G401 (cell line): Measurements from ENCODE around the gene KRTAP19-2. TPM values are rescaled to one million over a fixed set of nuclear protein-coding genes. Genes with fewer than 3 reads are reported as not detected.
"Not testable (repeated sequence)": the region's sequence is repeated elsewhere in the genome, so short reads cannot be mapped to it uniquely, and the experiment has no call there.

Experiments used
- DNase-seq: peaks from one replicate; pipeline ENCODE4 v3.0.0-alpha.2; 2015; ENCODE audit warnings: low spot score
- in situ Hi-C: cut with HindIII; loops from 2 replicates; pipeline ENCODE4 v1.10.0; 2016; ENCODE audit warnings: low sequenced_read_pairs, mixed read lengths
- total RNA-seq: library from RNA; depleted of rRNA; stranded (reverse); fragments of >200 nt; shearing (Covaris generic); gene quantifications from 2 replicates; pipeline ENCODE4 v1.2.3, GENCODE V29; 2014; rRNA removed

The KRTAP19-2 gene
- total RNA-seq, result not detected in 2 replicates

- DNase-seq, result no peak
- in situ Hi-C loops, result no loop called here
Measured at GRCh38 chr21:30487336-30487735, at the start of gene KRTAP19-2. Gene KRTAP19-2 (minus strand): TSS chr21:30487436. CDS start chr21:30487348, 88 bp downstream.

DNA sequence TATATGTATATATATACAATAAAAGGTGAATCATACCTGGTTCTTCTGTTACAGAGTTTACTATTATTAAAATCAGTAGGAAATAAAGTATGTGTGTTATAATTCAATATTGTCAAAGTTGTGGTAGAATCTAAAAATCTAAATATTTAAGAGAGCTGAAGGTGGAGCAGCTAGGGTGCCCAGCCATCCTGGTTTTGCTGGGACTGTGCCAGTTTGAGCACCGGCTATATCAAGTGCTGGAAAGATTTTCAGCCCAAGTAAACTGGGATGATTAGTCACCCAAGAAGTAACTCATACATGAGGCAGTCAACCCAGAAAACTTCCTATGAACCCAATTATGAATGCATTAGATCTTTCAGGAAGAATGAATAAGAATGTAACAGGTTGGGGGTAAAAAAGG, 31.6 kb upstream of the KRTAP19-2 start:
- in situ Hi-C loops, result no loop called here
- no peak for DNase-seq

GRCh38 chr21:30515681-30516080, 28.4 kb upstream of the KRTAP19-2 start:
- no peak for DNase-seq
- in situ Hi-C loops, result no loop called here

DNA sequence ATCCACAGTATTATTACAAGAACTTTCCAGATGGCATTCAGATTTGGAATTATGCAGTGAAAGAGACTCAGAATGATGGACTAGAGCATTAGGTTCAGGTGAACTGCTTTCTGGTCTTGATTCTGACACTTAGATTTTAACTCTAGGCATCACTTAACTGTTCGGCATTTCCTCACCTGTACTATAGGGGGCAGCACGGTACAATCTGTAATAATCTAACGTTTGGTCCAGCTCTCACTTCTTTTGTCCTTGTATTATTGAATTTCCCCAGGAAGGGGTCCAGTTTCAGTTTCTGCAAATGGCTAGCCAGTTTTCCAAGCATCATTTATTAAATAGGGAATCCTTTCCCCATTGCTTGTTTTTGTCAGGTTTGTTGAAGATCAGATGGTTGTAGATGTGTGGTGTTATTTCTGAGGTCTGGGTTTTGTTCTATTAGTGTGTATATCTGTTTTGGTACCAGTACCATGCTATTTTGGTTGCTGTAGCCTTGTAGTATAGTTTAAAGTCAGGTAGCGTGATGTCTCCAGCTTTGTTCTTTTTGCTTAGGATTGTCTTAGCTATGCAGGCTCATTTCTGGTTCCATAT, 18.5 kb upstream of the KRTAP19-2 start:
- in situ Hi-C loops, DNase-seq: not testable (repeated sequence)

DNA sequence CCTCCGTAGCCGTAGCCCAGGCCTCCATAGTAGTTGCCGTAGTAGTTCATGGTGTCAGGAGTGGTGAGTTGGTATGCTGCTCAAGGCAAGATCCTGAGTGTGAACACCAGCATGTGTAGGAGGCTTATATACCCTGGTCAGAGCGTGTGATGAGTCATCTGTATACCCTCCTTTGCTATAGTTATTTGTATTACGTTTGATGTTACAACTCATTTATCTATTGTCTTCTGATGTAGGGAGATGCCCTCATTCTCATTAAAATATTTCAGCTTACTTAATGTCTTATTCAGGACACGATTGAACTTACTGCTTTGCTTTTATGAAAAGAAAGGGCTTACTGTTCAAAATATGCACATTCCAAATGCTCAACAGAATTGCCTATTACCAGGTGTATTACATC, 14.8 kb upstream of the KRTAP19-2 start, which contains the start of gene KRTAP19-5:
KRTAP19-5 (minus strand) TSS at position 101 of the 400 bp plus-strand sequence; CDS start at position 50, 51 bp downstream.
- in situ Hi-C loops, result no loop called here
- DNase-seq, result no peak

- no peak for DNase-seq
- in situ Hi-C loops, result no loop called here
Measured at GRCh38 chr21:30497065-30497464, 9.8 kb upstream of the KRTAP19-2 start, which contains the start of gene KRTAP19-4. Gene KRTAP19-4 (minus strand): TSS chr21:30497165. CDS start chr21:30497110, 55 bp downstream.

DNA sequence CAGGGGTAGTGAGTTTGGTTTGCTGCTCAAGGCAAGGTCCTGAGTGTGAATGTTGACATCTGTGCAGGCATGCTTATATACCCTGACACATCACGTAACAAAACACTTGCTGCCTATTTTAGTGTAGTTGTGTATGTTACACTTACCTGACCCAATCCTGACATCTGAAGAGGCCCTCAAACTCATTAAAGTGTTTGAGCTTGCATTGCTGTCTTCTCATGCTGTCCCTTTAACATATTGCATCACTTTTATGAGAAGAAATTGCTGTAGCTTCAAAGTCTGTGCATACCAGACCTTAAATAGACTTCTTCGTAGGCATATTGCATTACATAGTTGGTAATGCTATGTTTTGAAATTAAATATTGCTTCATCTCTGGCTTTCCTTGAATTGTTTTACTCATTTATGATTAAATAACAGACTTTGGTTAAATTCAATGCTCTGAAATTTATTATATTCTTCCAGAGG, 4.8 kb upstream of the KRTAP19-2 start, which contains the start of gene KRTAP19-3:
KRTAP19-3 (minus strand) TSS at position 51 of the 466 bp plus-strand sequence. CDS start 56 bp downstream, outside the sequence.
- no peak for DNase-seq
- in situ Hi-C loops, result no loop called here

- in situ Hi-C loops, result no loop called here
- no peak for DNase-seq
Measured at GRCh38 chr21:30486180-30486579, 1.1 kb downstream of the KRTAP19-2 start.

- no peak for DNase-seq
- in situ Hi-C loops, result no loop called here
Measured at GRCh38 chr21:30482130-30482529, 5.1 kb downstream of the KRTAP19-2 start.

DNA sequence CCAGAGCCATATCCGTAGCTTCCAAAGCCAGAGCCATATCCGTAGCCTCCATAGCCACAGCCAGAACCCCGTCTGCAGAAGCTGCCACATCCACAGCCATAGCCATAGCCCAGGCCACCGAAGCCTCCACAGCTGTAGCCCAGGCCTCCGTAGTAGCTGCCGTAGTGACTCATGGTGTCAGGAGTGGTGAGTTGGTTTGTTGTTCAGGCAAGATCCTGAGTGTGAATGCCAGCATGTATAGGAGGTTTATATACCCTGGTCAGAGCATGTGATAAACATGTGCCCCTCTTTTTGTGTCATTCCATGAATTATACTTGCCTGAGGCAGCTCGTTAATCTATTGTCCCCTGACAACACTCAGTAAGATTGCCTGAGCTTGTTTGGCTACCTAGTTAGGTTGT, 7.1 kb downstream of the KRTAP19-2 start, which contains the start of gene KRTAP19-1:
KRTAP19-1 (minus strand) TSS at position 223 of the 400 bp plus-strand sequence; CDS start at position 173, 50 bp downstream.
- in situ Hi-C loops, result no loop called here
- no peak for DNase-seq

- no peak for DNase-seq
- in situ Hi-C loops, result no loop called here
Measured at GRCh38 chr21:30479259-30479658, 8.0 kb downstream of the KRTAP19-2 start.

- in situ Hi-C loops, result no loop called here
Measured at GRCh38 chr21:30478004-30478403, 9.2 kb downstream of the KRTAP19-2 start.

GRCh38 chr21:30468900-30469714, 18.1 kb downstream of the KRTAP19-2 start:
- no peak for DNase-seq
- in situ Hi-C loops, result no loop called here

More at GRCh38 chr21:30478004-30478403, 9.2 kb downstream of the KRTAP19-2 start:
- DNase-seq, result no peak

DNA sequence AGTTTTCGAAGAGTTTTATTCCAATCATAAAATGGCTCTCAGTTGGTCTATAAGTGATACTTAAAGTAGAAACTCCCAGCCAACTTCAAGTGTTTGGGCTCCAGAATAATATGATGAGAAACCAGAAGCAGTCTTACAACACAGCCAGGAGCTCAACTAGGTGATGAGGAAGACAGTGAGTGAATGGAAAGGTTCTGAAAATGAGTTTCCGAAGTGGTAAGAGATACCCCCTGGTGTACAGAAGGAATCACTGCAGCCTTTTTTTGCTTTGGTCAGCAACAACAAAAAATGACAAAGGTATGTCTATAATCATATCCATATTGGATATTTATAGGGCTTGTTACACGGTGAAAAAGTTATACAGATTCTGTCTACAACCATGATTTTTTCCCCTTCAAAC, 23.5 kb downstream of the KRTAP19-2 start:
- in situ Hi-C loops, result no loop called here
- no peak for DNase-seq

DNA sequence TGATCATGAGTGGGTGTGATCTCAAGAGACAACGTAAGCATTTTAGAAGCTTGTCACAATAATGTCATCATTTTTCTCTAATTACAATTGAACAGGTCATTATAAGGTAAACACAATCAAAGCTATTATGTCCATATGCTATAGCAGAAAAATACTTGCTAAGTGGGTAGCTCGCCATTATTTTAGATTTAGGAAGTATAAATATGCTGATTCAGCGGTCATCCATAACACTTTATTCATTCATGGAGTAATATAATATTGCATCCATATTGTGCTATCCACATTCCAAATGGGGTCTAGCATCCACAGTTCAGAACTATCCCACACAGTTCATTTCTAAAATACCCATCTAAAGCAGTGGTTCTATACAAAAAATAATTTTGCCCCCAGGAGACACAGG, 38.7 kb downstream of the KRTAP19-2 start:
- no peak for DNase-seq
- in situ Hi-C loops, result no loop called here

GRCh38 chr21:30447056-30447455, 40.2 kb downstream of the KRTAP19-2 start:
- no peak for DNase-seq
- in situ Hi-C loops, result no loop called here

GRCh38 chr21:30444204-30444603, 43.0 kb downstream of the KRTAP19-2 start:
- in situ Hi-C loops, result no loop called here
- DNase-seq, result no peak

DNA sequence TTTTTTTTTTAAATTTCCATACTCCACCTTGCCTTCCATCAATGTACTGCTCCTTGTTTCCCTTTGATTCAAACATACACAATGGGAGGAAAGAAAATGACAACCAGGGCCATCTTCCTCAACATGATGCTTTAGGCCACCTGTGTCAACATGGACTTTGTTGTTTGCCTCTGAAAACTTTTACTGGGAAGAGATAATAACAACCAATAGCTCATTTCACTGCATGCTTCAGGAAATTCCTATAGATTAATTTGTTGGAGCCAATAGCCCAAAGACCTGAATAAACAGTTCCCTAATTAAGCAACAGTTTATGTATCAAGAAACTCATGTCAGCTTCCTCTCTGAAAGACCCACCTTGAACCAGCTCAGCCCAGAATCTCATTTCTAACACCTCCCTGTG, 44.0 kb downstream of the KRTAP19-2 start:
- in situ Hi-C loops, result no loop called here
- no peak for DNase-seq

- DNase-seq, result no peak
- in situ Hi-C loops, result no loop called here
Measured at GRCh38 chr21:30439975-30440374, 47.3 kb downstream of the KRTAP19-2 start, which contains the start of gene KRTAP15-1. Gene KRTAP15-1 (plus strand): TSS chr21:30440275. CDS start chr21:30440328, 53 bp downstream.
